DND-41 (cell line): Measurements from ENCODE around the gene BBS5.
"Not testable (repeated sequence)": the region's sequence is repeated elsewhere in the genome, so short reads cannot be mapped to it uniquely, and the experiment has no call there.

Experiments
- EZH2 ChIP-seq: IDR thresholded peaks from 3 replicates; pipeline ENCODE4 v1.6.1; 2012; ENCODE audit warnings: borderline replicate concordance, low read depth, mild to moderate bottlenecking, moderate library complexity, low read length, inconsistent platforms; ENCODE audit not compliant: severe bottlenecking
- TF ChIP-seq, protein P1 (sequence below): IDR thresholded peaks from 2 replicates; pipeline ENCODE4 v1.5.1; 2012; ENCODE audit warnings: borderline replicate concordance, low read length, moderate library complexity, mild to moderate bottlenecking; ENCODE audit not compliant: poor library complexity, severe bottlenecking; ENCODE audit errors: extremely low read depth

DNA sequence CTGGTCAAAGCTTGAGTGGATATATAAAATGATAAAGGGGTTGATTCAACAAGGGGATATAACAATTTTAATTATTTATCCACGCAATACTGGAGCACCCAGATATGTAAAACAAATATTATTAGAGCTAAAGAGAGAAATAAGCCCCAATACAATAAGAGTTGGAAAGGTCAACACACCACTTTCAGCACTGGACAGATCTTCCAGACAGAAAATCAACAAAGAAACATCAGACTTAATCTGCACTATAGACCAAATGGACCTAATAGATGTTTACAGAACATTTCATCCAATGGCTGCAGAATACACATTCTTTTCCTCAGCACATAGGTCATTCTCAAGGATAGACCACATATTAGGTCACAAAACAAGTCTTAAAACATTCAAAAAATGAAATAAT, 45.1 kb upstream of the BBS5 start:
- TF ChIP-seq, protein P1, sequence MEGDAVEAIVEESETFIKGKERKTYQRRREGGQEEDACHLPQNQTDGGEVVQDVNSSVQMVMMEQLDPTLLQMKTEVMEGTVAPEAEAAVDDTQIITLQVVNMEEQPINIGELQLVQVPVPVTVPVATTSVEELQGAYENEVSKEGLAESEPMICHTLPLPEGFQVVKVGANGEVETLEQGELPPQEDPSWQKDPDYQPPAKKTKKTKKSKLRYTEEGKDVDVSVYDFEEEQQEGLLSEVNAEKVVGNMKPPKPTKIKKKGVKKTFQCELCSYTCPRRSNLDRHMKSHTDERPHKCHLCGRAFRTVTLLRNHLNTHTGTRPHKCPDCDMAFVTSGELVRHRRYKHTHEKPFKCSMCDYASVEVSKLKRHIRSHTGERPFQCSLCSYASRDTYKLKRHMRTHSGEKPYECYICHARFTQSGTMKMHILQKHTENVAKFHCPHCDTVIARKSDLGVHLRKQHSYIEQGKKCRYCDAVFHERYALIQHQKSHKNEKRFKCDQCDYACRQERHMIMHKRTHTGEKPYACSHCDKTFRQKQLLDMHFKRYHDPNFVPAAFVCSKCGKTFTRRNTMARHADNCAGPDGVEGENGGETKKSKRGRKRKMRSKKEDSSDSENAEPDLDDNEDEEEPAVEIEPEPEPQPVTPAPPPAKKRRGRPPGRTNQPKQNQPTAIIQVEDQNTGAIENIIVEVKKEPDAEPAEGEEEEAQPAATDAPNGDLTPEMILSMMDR = not testable (repeated sequence)
- not testable (repeated sequence) for TF ChIP-seq EZH2
